NT2/D1 (cell line): Measurements from ENCODE around the gene DHX32.

Source experiments
- DNase-seq: peaks from one replicate; pipeline ENCODE4 v3.0.0-alpha.2; 2011; ENCODE audit warnings: low read depth, low spot score
- H3K27me3 ChIP-seq: 2 replicates; pipeline ENCODE4 v1.6.0; 2011; ENCODE audit warnings: mild to moderate bottlenecking; ENCODE audit not compliant: insufficient read length, insufficient read depth
- H3K36me3 ChIP-seq: 2 replicates; pipeline ENCODE4 v1.6.1; 2011; ENCODE audit warnings: mild to moderate bottlenecking, low read length, mixed read lengths; ENCODE audit not compliant: insufficient read depth, insufficient read length
- H3K4me1 ChIP-seq: 2 replicates; pipeline ENCODE4 v1.5.1; 2011; ENCODE audit not compliant: insufficient read depth, insufficient read length
- H3K4me3 ChIP-seq: 2 replicates; pipeline ENCODE4 v1.5.1; 2011; ENCODE audit warnings: low read depth; ENCODE audit not compliant: insufficient read length
- H3K9ac ChIP-seq: 2 replicates; pipeline ENCODE4 v1.6.0; 2011; ENCODE audit warnings: low read depth; ENCODE audit not compliant: insufficient read length
- H3K9me3 ChIP-seq: 2 replicates; pipeline ENCODE4 v1.5.1; 2011; ENCODE audit warnings: mild to moderate bottlenecking, low read length; ENCODE audit not compliant: insufficient read depth
- SUZ12 ChIP-seq: IDR thresholded peaks from 2 replicates; pipeline ENCODE4 v1.6.1; 2011; ENCODE audit not compliant: insufficient read length, insufficient read depth; ENCODE audit errors: extremely low read depth
- YY1 ChIP-seq: IDR thresholded peaks from 2 replicates; pipeline ENCODE4 v1.6.1; 2011; ENCODE audit not compliant: insufficient read length, insufficient read depth
- ZNF274 ChIP-seq: IDR thresholded peaks from 2 replicates; pipeline ENCODE4 v1.6.1; 2011; ENCODE audit warnings: mild to moderate bottlenecking, low read depth, low read length

The DHX32 gene

DNA sequence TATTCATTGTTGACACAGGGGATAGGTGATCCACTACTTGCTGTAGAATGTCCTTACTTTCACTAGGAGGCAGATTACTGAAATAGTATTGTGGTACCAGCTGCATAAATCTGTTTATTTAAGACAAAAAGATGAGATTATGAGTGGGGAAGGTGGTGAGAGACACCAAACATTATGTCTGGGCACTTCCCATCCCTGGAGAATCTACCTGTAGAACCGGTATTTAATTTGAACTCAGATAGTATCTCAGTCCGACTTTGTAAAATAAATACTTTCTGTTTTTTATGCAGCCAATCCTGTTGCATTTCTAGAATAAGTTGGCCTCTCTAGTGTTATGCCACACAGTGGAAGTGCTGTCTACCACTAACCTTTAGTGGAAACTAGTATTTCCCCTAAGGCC, 44.3 kb downstream of the DHX32 start:
- no peaks in the 10 kb centered on the region for H3K27me3 ChIP-seq
- TF ChIP-seq SUZ12 (no peak), YY1 (no peak), ZNF274 (no peak)
- H3K4me1 ChIP-seq = no peaks in the 10 kb centered on the region
- H3K9me3 ChIP-seq = no peaks in the 10 kb centered on the region
- no peak for DNase-seq
- H3K9ac ChIP-seq = no peak overlapping the region
- peaks cover 83% of the 10 kb centered on the region for H3K36me3 ChIP-seq
- H3K4me3 ChIP-seq = no peak overlapping the region

DNA sequence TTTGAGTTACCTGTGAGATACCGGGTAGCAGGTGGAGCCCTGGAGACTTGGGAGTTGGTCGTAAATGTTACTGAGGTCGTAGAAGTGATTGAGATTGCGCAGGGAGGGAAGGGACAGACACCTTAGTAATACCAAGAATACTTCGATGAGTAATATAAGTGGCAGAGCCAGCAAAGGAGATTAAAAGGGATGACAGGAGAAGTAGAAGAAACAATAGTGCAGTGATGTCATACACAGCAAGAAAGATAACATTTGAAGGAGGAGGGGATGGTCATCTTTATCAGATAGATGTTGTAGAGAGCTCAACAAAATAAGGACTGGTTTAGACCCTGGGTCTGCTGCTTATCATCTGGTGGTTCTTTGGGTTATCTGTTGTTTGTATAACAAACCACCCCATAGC, 52.8 kb downstream of the DHX32 start:
- Histone ChIP-seq H3K9me3 (no peaks in the 10 kb centered on the region), H3K4me1 (no peaks in the 10 kb centered on the region), H3K36me3 (peaks cover 87% of the 10 kb centered on the region), H3K4me3 (no peak overlapping the region), H3K27me3 (no peaks in the 10 kb centered on the region), H3K9ac (no peak overlapping the region)
- DNase-seq = no peak
- TF ChIP-seq SUZ12 = no peak
- no peak for TF ChIP-seq ZNF274
- no peak for TF ChIP-seq YY1

DNA sequence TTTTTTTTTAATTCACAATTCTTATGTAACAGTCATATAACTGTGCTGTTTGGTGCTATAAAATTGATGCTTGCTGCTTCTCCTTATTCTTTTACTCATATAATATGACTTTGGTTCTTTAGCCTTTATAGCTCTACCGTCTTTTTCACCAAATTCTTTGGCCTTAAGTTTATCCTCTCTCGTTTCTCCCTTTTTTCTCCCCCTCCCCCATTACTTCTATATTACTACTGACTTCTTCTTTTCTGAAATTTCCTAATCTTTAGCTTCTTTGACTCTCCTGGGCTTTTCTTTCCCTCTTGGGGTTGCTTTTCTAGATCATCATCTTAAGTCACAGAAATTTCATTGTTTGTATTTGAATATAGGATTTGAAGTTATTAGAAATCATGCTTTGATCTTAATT, 54.0 kb downstream of the DHX32 start:
- no peak for DNase-seq
- Histone ChIP-seq H3K4me3 (no peak overlapping the region), H3K36me3 (peaks cover 75% of the 10 kb centered on the region), H3K4me1 (no peaks in the 10 kb centered on the region), H3K27me3 (no peaks in the 10 kb centered on the region), H3K9me3 (no peaks in the 10 kb centered on the region), H3K9ac (no peak overlapping the region)
- no peak for TF ChIP-seq SUZ12
- TF ChIP-seq YY1 = no peak
- no peak for TF ChIP-seq ZNF274

DNA sequence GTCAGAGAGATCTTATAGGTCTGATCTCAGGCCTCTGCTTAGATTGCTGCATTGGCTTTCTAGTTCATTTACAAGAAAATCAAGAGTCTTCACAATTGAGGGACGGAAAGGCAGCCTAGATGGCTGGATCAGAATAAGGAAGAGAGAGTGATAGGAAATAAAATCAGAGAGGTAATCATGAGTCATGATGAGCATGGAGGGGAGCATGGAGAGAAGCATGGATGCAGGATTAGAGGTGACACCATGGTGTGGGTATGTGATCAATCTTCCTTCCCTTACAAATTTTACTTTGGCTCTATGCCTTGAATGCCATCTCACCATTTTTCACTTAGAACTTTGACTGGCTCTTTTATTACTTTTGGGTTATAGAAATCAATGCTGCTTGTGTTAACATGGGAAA, 56.4 kb downstream of the DHX32 start:
- TF ChIP-seq YY1 = no peak
- no peak for TF ChIP-seq SUZ12
- Histone ChIP-seq H3K36me3 (peaks cover 59% of the 10 kb centered on the region), H3K4me1 (no peaks in the 10 kb centered on the region), H3K27me3 (no peaks in the 10 kb centered on the region), H3K9ac (peak overlapping the region; percentile 45), H3K9me3 (no peaks in the 10 kb centered on the region), H3K4me3 (peak overlapping the region; percentile 92)
- DNase-seq = no peak

DNA sequence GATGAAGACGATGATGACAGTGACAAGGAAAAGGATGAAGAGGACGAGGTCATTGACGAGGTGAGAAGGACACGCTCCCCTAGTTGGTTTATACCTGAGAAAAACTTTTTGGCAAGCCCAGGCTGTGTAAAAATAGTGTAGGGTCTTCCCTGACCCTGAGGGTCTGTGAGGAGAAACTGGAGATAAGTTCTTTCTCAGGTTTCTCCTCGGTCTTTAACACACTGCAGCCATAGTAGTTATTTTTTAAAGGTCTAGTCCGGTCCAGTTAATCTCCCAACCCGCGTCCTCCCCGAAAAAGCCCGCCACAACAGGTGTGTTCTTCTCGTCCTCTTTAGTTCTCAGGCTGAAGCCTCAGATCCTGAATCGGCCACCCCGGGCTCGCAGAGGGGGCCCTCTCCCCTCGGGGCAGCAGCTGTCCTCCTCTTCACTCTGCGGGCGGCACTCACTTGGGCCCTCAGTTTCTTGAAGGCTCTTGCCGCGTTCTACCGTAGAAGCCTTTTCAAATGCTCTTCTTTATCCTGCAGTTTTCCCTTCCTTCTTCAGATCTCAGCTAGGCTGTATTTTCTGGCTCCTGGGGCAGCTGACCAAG, 57.3 kb downstream of the DHX32 start:
- Histone ChIP-seq H3K36me3 (peaks cover 49% of the 10 kb centered on the region), H3K9me3 (no peaks in the 10 kb centered on the region), H3K9ac (peak overlapping the region; percentile 91), H3K27me3 (no peaks in the 10 kb centered on the region), H3K4me1 (no peaks in the 10 kb centered on the region), H3K4me3 (peak overlapping the region; percentile 92)
- DNase-seq = no peak
- no peak for TF ChIP-seq SUZ12
- no peak for TF ChIP-seq YY1
- no peak for TF ChIP-seq ZNF274

DNA sequence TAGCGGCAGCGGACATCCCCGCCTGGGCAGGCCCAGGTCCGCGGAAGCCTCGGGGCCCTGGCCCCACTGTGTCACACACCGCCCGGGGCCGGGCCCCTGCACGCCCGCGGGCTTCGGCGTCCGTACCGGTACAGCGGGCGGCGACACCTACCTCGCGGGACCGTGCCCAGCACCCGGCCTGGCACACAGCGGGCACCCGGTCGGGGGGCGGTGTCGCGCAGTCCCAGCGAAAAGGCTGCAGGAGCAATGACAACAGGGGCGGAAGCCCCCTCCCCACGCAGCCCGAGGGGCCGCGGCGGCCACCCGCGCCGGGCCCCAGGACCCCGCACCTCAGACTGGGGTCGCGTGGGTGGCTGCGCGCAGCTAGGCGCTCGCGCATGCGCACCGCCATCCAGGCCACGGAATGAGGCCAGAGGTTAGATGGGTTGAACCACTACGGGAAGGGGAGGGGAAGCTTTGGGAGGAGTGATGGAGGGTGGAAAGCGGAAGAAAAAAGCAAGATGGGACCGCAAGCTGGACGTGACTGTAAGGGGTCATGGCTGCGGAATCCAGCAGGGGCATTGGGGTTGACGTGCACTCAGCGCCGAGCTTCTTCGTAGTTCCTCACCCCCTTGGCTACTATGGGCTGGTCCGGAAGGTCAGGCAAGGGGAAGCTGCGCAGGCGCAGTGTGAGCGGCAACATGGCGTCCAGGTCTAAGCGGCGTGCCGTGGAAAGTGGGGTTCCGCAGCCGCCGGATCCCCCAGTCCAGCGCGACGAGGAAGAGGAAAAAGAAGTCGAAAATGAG, 58.0 kb downstream of the DHX32 start, which contains the start of the genes BCCIP and UROS:
BCCIP (plus strand) TSS at position 669 of the 785 bp plus-strand sequence; CDS start at position 681, 12 bp downstream.
UROS (minus strand) TSS at position 381 of the 785 bp plus-strand sequence. CDS start 6,759 bp downstream, outside the sequence.
- H3K9ac ChIP-seq = peak within 1 kb of the TSS; percentile 91
- H3K27me3 ChIP-seq = no peaks in the 10 kb centered on the region
- H3K4me3 ChIP-seq = peak within 1 kb of the TSS; percentile 92
- no peaks in the 10 kb centered on the region for H3K9me3 ChIP-seq
- peaks cover 42% of the 10 kb centered on the region for H3K36me3 ChIP-seq
- peak; percentile 63 for DNase-seq
- no peak for TF ChIP-seq SUZ12
- TF ChIP-seq YY1 = peak; percentile 82
- TF ChIP-seq ZNF274 = no peak
- no peaks in the 10 kb centered on the region for H3K4me1 ChIP-seq

DNA sequence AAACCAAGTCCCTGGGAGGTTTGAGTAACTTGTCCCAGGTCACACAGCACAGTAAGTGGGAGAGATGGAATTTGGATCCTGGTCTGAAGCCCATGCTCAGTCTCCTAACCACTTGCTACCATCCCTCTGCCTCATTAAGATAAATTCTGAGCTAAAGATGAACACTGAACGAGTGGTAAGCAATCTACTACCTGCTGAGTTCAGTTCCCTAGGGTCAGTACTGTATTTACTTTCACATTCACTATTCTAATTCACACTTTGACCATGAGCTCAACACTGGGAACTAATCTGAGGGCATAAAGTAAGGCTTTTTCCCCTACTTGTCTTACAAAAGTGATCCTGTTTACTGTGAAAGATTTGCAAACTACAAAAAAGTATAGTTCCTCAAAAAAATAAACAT, 60.4 kb downstream of the DHX32 start:
- H3K4me1 ChIP-seq = no peaks in the 10 kb centered on the region
- no peak for DNase-seq
- no peak overlapping the region for H3K4me3 ChIP-seq
- no peaks in the 10 kb centered on the region for H3K9me3 ChIP-seq
- H3K9ac ChIP-seq = no peak overlapping the region
- H3K27me3 ChIP-seq = no peaks in the 10 kb centered on the region
- TF ChIP-seq SUZ12 (no peak), YY1 (no peak), ZNF274 (no peak)
- H3K36me3 ChIP-seq = peaks cover 19% of the 10 kb centered on the region

DNA sequence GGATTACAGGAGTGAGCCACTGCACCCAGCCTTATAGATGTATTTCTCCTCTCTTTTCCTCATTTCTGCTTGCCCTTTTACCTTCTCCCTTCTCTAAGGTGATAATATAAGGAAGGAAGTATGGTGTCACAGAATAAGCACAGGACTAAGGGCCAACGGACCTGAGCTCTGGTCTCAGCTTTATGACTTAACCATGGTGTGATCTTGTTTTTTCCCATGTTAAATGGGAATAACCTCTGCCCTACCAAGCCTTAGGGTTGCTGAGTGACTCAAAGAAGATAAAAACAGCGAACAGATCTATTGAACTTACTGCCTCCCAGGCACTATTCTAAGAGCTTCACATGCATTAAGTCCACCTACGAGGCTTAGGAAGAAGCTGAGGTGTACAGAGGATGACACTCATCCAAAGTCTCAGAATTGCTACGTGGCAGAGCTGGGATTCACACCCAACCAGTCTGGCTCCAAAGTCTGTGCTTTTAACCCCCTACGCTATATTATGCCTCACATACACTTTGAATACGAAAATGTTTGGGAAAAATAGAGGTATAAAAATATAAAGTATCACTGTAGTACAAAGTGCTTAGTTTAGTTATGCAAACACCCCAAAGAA, 63.6 kb downstream of the DHX32 start:
- no peak overlapping the region for H3K9ac ChIP-seq
- no peak overlapping the region for H3K4me3 ChIP-seq
- H3K9me3 ChIP-seq = no peaks in the 10 kb centered on the region
- DNase-seq = no peak
- peaks cover 33% of the 10 kb centered on the region for H3K36me3 ChIP-seq
- no peaks in the 10 kb centered on the region for H3K4me1 ChIP-seq
- TF ChIP-seq YY1 (no peak), SUZ12 (no peak), ZNF274 (no peak)
- H3K27me3 ChIP-seq = no peaks in the 10 kb centered on the region
